ENCODE data around the gene MT1H. TPM values are rescaled to one million over a fixed set of nuclear protein-coding genes. Genes with fewer than 3 reads are reported as not detected.

Gene MT1H
- total and polyA plus RNA-seq, 9 of the 15 experiments (the other 6 are each of a cell fraction or from before 2014, with no cell fraction given) = 0.13 to 0.37 TPM; not detected in 7

DNA sequence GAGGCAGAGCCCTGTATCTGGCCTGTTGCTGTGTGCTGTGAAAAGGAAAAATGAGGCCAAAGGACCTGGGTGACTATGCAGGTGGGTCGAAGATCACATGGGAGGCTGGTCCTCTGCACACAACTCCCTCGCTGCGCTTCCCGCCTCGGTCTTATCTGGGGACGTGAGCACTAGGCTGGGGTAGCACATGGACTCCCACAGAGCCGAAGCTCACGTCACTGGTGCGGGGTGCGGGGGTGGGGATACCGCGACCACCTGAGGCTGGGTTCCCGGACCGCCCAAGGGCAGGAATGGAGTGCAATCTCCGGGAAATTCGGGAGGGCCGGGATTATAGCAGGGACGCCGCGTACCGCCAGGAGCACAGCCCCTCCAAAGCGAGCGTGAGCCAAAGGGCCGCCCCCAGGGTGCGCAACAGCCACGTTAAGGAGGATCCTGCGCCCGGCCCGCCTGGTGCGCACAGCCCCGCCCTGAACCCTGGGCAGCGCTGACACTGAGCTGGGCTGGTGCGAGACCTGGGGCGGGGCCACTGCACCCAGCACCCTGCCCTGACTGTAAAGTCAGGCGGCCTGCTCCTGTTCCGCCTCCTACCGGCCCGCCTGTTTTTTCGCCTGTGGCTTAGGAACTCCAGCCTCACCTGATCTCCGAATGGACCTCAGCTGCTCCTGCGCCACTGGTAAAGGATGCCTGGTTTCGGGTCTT, 26.4 kb upstream of the MT1H start (continued):
- TF ChIP-seq ZNF408 (CRISPR knock-in tag; IDR thresholded peaks at IDR 0.05; ENCODE audit: low read depth) (no peak), ATF1 (CRISPR knock-in tag; IDR thresholded peaks at IDR 0.05) (no peak), ATF1 (tag; IDR thresholded peaks at IDR 0.05) (peak; percentile 54), L3MBTL2 (IDR thresholded peaks at IDR 0.05) (peak; percentile 94), ZNF699 (CRISPR knock-in tag; IDR thresholded peaks at IDR 0.05; ENCODE audit: insufficient replicate concordance) (no peak), RUNX1 (IDR thresholded peaks at IDR 0.05; ENCODE audit: low read depth) (no peak), GABPB2 (CRISPR knock-in tag; conservative IDR thresholded peaks at IDR 0.05) (no peak), OTX1 (CRISPR knock-in tag; IDR thresholded peaks at IDR 0.05) (no peak), GMEB1 (CRISPR knock-in tag; IDR thresholded peaks at IDR 0.05) (peak; percentile 16; the same call in 1 of the 2 replicates)
- TF ChIP-seq, protein P1, sequence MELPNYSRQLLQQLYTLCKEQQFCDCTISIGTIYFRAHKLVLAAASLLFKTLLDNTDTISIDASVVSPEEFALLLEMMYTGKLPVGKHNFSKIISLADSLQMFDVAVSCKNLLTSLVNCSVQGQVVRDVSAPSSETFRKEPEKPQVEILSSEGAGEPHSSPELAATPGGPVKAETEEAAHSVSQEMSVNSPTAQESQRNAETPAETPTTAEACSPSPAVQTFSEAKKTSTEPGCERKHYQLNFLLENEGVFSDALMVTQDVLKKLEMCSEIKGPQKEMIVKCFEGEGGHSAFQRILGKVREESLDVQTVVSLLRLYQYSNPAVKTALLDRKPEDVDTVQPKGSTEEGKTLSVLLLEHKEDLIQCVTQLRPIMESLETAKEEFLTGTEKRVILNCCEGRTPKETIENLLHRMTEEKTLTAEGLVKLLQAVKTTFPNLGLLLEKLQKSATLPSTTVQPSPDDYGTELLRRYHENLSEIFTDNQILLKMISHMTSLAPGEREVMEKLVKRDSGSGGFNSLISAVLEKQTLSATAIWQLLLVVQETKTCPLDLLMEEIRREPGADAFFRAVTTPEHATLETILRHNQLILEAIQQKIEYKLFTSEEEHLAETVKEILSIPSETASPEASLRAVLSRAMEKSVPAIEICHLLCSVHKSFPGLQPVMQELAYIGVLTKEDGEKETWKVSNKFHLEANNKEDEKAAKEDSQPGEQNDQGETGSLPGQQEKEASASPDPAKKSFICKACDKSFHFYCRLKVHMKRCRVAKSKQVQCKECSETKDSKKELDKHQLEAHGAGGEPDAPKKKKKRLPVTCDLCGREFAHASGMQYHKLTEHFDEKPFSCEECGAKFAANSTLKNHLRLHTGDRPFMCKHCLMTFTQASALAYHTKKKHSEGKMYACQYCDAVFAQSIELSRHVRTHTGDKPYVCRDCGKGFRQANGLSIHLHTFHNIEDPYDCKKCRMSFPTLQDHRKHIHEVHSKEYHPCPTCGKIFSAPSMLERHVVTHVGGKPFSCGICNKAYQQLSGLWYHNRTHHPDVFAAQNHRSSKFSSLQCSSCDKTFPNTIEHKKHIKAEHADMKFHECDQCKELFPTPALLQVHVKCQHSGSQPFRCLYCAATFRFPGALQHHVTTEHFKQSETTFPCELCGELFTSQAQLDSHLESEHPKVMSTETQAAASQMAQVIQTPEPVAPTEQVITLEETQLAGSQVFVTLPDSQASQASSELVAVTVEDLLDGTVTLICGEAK (IDR thresholded peaks at IDR 0.05) = no peak
- TF ChIP-seq, protein P1 (CRISPR knock-in tag; IDR thresholded peaks at IDR 0.05) = no peak
- TF ChIP-seq, protein P2, sequence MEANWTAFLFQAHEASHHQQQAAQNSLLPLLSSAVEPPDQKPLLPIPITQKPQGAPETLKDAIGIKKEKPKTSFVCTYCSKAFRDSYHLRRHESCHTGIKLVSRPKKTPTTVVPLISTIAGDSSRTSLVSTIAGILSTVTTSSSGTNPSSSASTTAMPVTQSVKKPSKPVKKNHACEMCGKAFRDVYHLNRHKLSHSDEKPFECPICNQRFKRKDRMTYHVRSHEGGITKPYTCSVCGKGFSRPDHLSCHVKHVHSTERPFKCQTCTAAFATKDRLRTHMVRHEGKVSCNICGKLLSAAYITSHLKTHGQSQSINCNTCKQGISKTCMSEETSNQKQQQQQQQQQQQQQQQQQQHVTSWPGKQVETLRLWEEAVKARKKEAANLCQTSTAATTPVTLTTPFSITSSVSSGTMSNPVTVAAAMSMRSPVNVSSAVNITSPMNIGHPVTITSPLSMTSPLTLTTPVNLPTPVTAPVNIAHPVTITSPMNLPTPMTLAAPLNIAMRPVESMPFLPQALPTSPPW (CRISPR knock-in tag; IDR thresholded peaks at IDR 0.05) = peak; percentile 48
- TF ChIP-seq, protein P3, sequence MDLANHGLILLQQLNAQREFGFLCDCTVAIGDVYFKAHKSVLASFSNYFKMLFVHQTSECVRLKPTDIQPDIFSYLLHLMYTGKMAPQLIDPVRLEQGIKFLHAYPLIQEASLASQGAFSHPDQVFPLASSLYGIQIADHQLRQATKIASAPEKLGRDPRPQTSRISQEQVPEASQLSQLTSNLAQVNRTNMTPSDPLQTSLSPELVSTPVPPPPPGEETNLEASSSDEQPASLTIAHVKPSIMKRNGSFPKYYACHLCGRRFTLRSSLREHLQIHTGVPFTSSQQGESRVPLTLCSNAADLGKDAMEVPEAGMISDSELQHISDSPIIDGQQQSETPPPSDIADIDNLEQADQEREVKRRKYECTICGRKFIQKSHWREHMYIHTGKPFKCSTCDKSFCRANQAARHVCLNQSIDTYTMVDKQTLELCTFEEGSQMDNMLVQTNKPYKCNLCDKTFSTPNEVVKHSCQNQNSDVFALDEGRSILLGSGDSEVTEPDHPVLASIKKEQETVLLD (IDR thresholded peaks at IDR 0.05) = 0 out of 2 replicates have a peak, but pooled peaks have one; percentile 30

Measured in K562 (cell line).